Endothelial cell of hepatic sinusoid (primary cell): ENCODE data around the gene GGT7.
"Not testable (repeated sequence)": the region's sequence is repeated elsewhere in the genome, so short reads cannot be mapped to it uniquely, and the experiment has no call there.

Experiments used
- in situ Hi-C: cut with HindIII; loops from 2 replicates; pipeline ENCODE4 v1.10.0; 2017; ENCODE audit warnings: low sequenced_read_pairs

GGT7 gene

GRCh38 chr20:34872622-34873224 is at the start of gene GGT7:
GGT7 (minus strand) TSS chr20:34872856; CDS start chr20:34872815, 41 bp downstream.
- in situ Hi-C loops, result no loop called here

- in situ Hi-C loops, result no loop called here
Observed at GRCh38 chr20:34921436-34921835, 48.8 kb upstream of the GGT7 start.

- in situ Hi-C loops, result no loop called here
Observed at GRCh38 chr20:34920055-34920454, 47.4 kb upstream of the GGT7 start.

- in situ Hi-C loops, result loop anchor here (5.0 kb wide), 1 partner anchor 340 kb away; no protein-coding TSS in a partner anchor
Observed at GRCh38 chr20:34916774-34917354, 44.2 kb upstream of the GGT7 start.

- in situ Hi-C loops, result loop anchor here (5.0 kb wide), 1 partner anchor 341 kb away; no protein-coding TSS in a partner anchor
Observed at GRCh38 chr20:34915749-34916455, 43.2 kb upstream of the GGT7 start.

- in situ Hi-C loops, result loop anchor here (5.0 kb wide), 1 partner anchor 342 kb away; no protein-coding TSS in a partner anchor
Observed at GRCh38 chr20:34915131-34915530, 42.5 kb upstream of the GGT7 start.

- in situ Hi-C loops, result no loop called here
Observed at GRCh38 chr20:34907616-34908469, 35.2 kb upstream of the GGT7 start.

- in situ Hi-C loops, result no loop called here
Observed at GRCh38 chr20:34904202-34904621, 31.6 kb upstream of the GGT7 start.

- in situ Hi-C loops, result not testable (repeated sequence)
Observed at GRCh38 chr20:34898731-34899130, 26.1 kb upstream of the GGT7 start.

GRCh38 chr20:34898129-34898528 is 25.5 kb upstream of the GGT7 start:
- in situ Hi-C loops, result not testable (repeated sequence)

- in situ Hi-C loops, result no loop called here
Observed at GRCh38 chr20:34896086-34896621, 23.5 kb upstream of the GGT7 start.

- in situ Hi-C loops, result no loop called here
Observed at GRCh38 chr20:34895465-34895864, 22.8 kb upstream of the GGT7 start.

- in situ Hi-C loops, result no loop called here
Observed at GRCh38 chr20:34894723-34895122, 22.1 kb upstream of the GGT7 start.

- in situ Hi-C loops, result no loop called here
Observed at GRCh38 chr20:34892671-34893070, 20.0 kb upstream of the GGT7 start.

- in situ Hi-C loops, result no loop called here
Observed at GRCh38 chr20:34891166-34892062, 18.8 kb upstream of the GGT7 start.

- in situ Hi-C loops, result no loop called here
Observed at GRCh38 chr20:34888468-34888867, 15.8 kb upstream of the GGT7 start.

GRCh38 chr20:34887023-34887422 is 14.4 kb upstream of the GGT7 start:
- in situ Hi-C loops, result no loop called here

GRCh38 chr20:34886122-34886521 is 13.5 kb upstream of the GGT7 start:
- in situ Hi-C loops, result no loop called here

GRCh38 chr20:34884260-34884659 is 11.6 kb upstream of the GGT7 start:
- in situ Hi-C loops, result no loop called here

- in situ Hi-C loops, result no loop called here
Observed at GRCh38 chr20:34883809-34884208, 11.2 kb upstream of the GGT7 start.
